SK-N-SH (cell line): ENCODE results near the gene EFNA3. TPM values are rescaled to one million over a fixed set of nuclear protein-coding genes. Genes with fewer than 3 reads are reported as not detected.

Experiments used
- CTCF ChIA-PET: fragments of 300-600, 350-600 bp; formaldehyde crosslinking; extraction: SDS; loops from one replicate; lab custom pipeline; 2021; lab: Yijun Ruan, JAX
- POLR2A ChIA-PET: fragments of 350-600 bp; sonication (Branson Sonifier 250); formaldehyde crosslinking; extraction: SDS; loops from one replicate; lab custom pipeline; 2020; ENCODE audit warnings: antibody characterized with exemption, inconsistent platforms; lab: Yijun Ruan, JAX
- DNase-seq: peaks from one replicate; pipeline ENCODE4 v3.0.0; 2012
- H2AFZ ChIP-seq: fragments of 200-600 bp; sonication (generic); 2 replicates; pipeline ENCODE4 v1.8.1; 2016; ENCODE audit warnings: antibody characterized with exemption, mild to moderate bottlenecking, low read depth
- H3F3A ChIP-seq: fragments of 200-600 bp; sonication (generic); replicated peaks from 2 replicates; pipeline ENCODE3; 2016; ENCODE audit warnings: antibody characterized with exemption, mild to moderate bottlenecking; ENCODE audit not compliant: insufficient read depth
- H3K27ac ChIP-seq, 2 experiments: fragments of 200-500 bp in 1 of 2; fragments of 200-600 bp in 1 of 2; sonication (Bioruptor generic) in 1 of 2; sonication (generic), shearing (Covaris generic) in 1 of 2; 2 replicates each; pipeline versions ENCODE4 v1.5.1 to v1.6.1; 2014 to 2016; ENCODE audit warnings: low read depth in 2 of 2, inconsistent platforms in 1 of 2, low read length in 1 of 2, mild to moderate bottlenecking in 1 of 2, mixed read lengths in 1 of 2
- H3K27me3 ChIP-seq: fragments of 200-600 bp; sonication (generic), shearing (Covaris generic); 2 replicates; pipeline ENCODE4 v1.6.1; 2016; ENCODE audit warnings: mixed run types; ENCODE audit not compliant: insufficient read depth
- H3K36me3 ChIP-seq, 2 experiments: fragments of 200-500 bp in 1 of 2; fragments of 200-600 bp in 1 of 2; sonication (Bioruptor generic) in 1 of 2; sonication (generic) in 1 of 2; replicated peaks in 1 of 2; 2 replicates each; pipeline versions ENCODE3 to v1.5.1; 2014 to 2016; ENCODE audit warnings: low read length in 1 of 2, mild to moderate bottlenecking in 1 of 2; ENCODE audit not compliant: insufficient read depth in 2 of 2, control insufficient read depth in 1 of 2
- H3K4me1 ChIP-seq, 2 experiments: fragments of 200-500 bp in 1 of 2; fragments of 200-600 bp in 1 of 2; sonication (Bioruptor generic) in 1 of 2; sonication (generic), shearing (Covaris generic) in 1 of 2; 2 replicates each; pipeline versions ENCODE4 v1.5.1 to v1.6.1; 2014 to 2016; ENCODE audit warnings: low read depth in 1 of 2, low read length in 1 of 2, mixed run types in 1 of 2; ENCODE audit not compliant: insufficient read depth in 2 of 2, control insufficient read depth in 1 of 2
- H3K4me2 ChIP-seq: fragments of 200-600 bp; sonication (generic), shearing (Covaris generic); 2 replicates; pipeline ENCODE4 v1.6.1; 2017; ENCODE audit warnings: mixed run types
- H3K4me3 ChIP-seq, 2 experiments: fragments of 200-500 bp in 1 of 2; fragments of 200-600 bp in 1 of 2; sonication (Bioruptor generic) in 1 of 2; sonication (generic), shearing (Covaris generic) in 1 of 2; 2 replicates each; pipeline versions ENCODE4 v1.5.1 to v1.8.1; 2014 to 2016; ENCODE audit warnings: low read depth in 2 of 2, inconsistent platforms in 1 of 2, low read length in 1 of 2, mild to moderate bottlenecking in 1 of 2, mixed read lengths in 1 of 2, moderate library complexity in 1 of 2
- H3K79me2 ChIP-seq: fragments of 200-600 bp; sonication (generic); 2 replicates; pipeline ENCODE4 v1.8.1; 2017; ENCODE audit warnings: mild to moderate bottlenecking; ENCODE audit not compliant: insufficient read depth
- H3K9ac ChIP-seq: fragments of 200-600 bp; sonication (generic); 2 replicates; pipeline ENCODE4 v1.6.1; 2017; ENCODE audit warnings: mixed run types
- H3K9me2 ChIP-seq: fragments of 200-600 bp; sonication (generic); 2 replicates; pipeline ENCODE4 v1.6.1; 2017; ENCODE audit warnings: mixed run types
- H3K9me3 ChIP-seq: fragments of 200-600 bp; sonication (generic); 2 replicates; pipeline ENCODE4 v1.6.1; 2017; ENCODE audit warnings: mixed run types, mild to moderate bottlenecking, moderate library complexity
- H4K20me1 ChIP-seq: fragments of 200-600 bp; sonication (generic); 2 replicates; pipeline ENCODE4 v1.6.1; 2017; ENCODE audit warnings: mild to moderate bottlenecking, mixed run types; ENCODE audit not compliant: insufficient read depth
- ELF1 ChIP-seq: IDR thresholded peaks from 2 replicates; pipeline ENCODE4 v1.4.0; 2012
- FOXM1 ChIP-seq: IDR thresholded peaks from 2 replicates; pipeline ENCODE4 v1.4.0; 2012; ENCODE audit warnings: low read depth, mild to moderate bottlenecking
- NFIC ChIP-seq: IDR thresholded peaks from 2 replicates; pipeline ENCODE4 v1.4.0; 2012; ENCODE audit warnings: borderline replicate concordance
- SIN3A ChIP-seq: IDR thresholded peaks from 2 replicates; pipeline ENCODE4 v1.6.1; 2012; ENCODE audit warnings: low read depth, mild to moderate bottlenecking, low read length, moderate library complexity, borderline replicate concordance
- USF2 ChIP-seq: fragments of 150-350 bp; IDR thresholded peaks from 2 replicates; pipeline ENCODE4 v1.6.1; 2017; ENCODE audit warnings: antibody characterized with exemption, low read length, low read depth, borderline replicate concordance
- WGBS: methylation state at CpG from one replicate; pipeline ENCODE4 v1.1.6; 2017; ENCODE audit warnings: low lambda C conversion rate; 5-methylcytosine and 5-hydroxymethylcytosine counted together
- polyA plus RNA-seq, 3 experiments: library from polyadenylated mRNA; depleted of rRNA; stranded (reverse); fragments of >200 nt; gene quantifications; 2 replicates each; pipeline ENCODE4 v1.2.3, GENCODE V29; 2012
- TF ChIP-seq, protein P1 (sequence below): IDR thresholded peaks from 2 replicates; pipeline ENCODE4 v1.6.1; 2012; ENCODE audit warnings: mild to moderate bottlenecking, low read depth, low read length, moderate library complexity

The EFNA3 gene
- polyA plus RNA-seq, 1 of the 3 experiments (the other 2 are of a cell fraction), result 6.0 TPM

GRCh38 chr1:155051777-155052398 lies 26.7 kb upstream of the EFNA3 start:
- peak overlapping the region; percentile 40 to 75 for H3K27ac ChIP-seq

More at GRCh38 chr1:155051777-155052398, 26.7 kb upstream of the EFNA3 start:
- Histone ChIP-seq H3K4me1 (peaks cover 7 to 42% of the 10 kb centered on the region in 2 experiments), H3K4me3 (peak overlapping the region; percentile 84 to 98), H3K9me3 (no peaks in the 10 kb centered on the region), H2AFZ (peak overlapping the region; percentile 79; the same call in 1 of the 2 replicates), H3F3A (peaks cover 13% of the 10 kb centered on the region), H3K79me2 (peaks cover 8% of the 10 kb centered on the region; the same call in 1 of the 2 replicates), H3K9me2 (no peaks in the 10 kb centered on the region), H3K9ac (peak overlapping the region; percentile 74), H3K36me3 (peaks cover 0 to 22% of the 10 kb centered on the region in 2 experiments), H3K27me3 (no peaks in the 10 kb centered on the region), H4K20me1 (no peaks in the 10 kb centered on the region), H3K4me2 (peak overlapping the region; percentile 97)
- ChIA-PET CTCF (interaction anchor here (1.0 to 29.9 kb wide), 13 partner anchors 9 to 121 kb away, joined by 3 to 573 read pairs (median 6); partner anchors contain the start of genes ADAM15, DCST1, DCST2 and EFNA3), POLR2A (interaction anchor here (0.6 to 1.6 kb wide), 6 partner anchors 9 to 142 kb away, joined by 3 to 4 read pairs (median 3); partner anchors contain the start of genes LENEP, PBXIP1 and SHC1)
- TF ChIP-seq ELF1 (no peak), FOXM1 (no peak), USF2 (no peak), SIN3A (0 out of 2 replicates have a peak, but pooled peaks have one; percentile 27), NFIC (0 out of 2 replicates have a peak, but pooled peaks have one; percentile 9)
- TF ChIP-seq, protein P1, sequence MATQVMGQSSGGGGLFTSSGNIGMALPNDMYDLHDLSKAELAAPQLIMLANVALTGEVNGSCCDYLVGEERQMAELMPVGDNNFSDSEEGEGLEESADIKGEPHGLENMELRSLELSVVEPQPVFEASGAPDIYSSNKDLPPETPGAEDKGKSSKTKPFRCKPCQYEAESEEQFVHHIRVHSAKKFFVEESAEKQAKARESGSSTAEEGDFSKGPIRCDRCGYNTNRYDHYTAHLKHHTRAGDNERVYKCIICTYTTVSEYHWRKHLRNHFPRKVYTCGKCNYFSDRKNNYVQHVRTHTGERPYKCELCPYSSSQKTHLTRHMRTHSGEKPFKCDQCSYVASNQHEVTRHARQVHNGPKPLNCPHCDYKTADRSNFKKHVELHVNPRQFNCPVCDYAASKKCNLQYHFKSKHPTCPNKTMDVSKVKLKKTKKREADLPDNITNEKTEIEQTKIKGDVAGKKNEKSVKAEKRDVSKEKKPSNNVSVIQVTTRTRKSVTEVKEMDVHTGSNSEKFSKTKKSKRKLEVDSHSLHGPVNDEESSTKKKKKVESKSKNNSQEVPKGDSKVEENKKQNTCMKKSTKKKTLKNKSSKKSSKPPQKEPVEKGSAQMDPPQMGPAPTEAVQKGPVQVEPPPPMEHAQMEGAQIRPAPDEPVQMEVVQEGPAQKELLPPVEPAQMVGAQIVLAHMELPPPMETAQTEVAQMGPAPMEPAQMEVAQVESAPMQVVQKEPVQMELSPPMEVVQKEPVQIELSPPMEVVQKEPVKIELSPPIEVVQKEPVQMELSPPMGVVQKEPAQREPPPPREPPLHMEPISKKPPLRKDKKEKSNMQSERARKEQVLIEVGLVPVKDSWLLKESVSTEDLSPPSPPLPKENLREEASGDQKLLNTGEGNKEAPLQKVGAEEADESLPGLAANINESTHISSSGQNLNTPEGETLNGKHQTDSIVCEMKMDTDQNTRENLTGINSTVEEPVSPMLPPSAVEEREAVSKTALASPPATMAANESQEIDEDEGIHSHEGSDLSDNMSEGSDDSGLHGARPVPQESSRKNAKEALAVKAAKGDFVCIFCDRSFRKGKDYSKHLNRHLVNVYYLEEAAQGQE, result no peak
- DNase-seq, result peak; percentile 70
- 2% methylated on average over 18 of the region's 27 CpGs for WGBS
